GM18907 (cell line): ENCODE results near the gene MED12.
A peak's percentile ranks its signal among the peaks of the same experiment; 100 is the strongest.

Experiments
- ATAC-seq: cut with Tn5 transposase; IDR thresholded peaks from one replicate; pipeline ENCODE4 v1.9.1; 2021; ENCODE audit warnings: mild to moderate bottlenecking, moderate library complexity; ENCODE audit not compliant: unreplicated experiment

Gene MED12

GRCh38 chrX:71107245-71107644 is 11.2 kb upstream of the MED12 start:
- ATAC-seq, result no peak

- no peak for ATAC-seq
Observed at GRCh38 chrX:71107762-71108360, 10.5 kb upstream of the MED12 start.

- ATAC-seq, result no peak
Observed at GRCh38 chrX:71109051-71109450, 9.3 kb upstream of the MED12 start.

- ATAC-seq, result peak; percentile 88
Observed at GRCh38 chrX:71111141-71111843, 7.1 kb upstream of the MED12 start, which contains the start of gene IL2RG. IL2RG (minus strand) TSS chrX:71111577; CDS start chrX:71111539, 38 bp downstream.

GRCh38 chrX:71111921-71112431 is 6.4 kb upstream of the MED12 start:
- ATAC-seq, result peak; percentile 29

GRCh38 chrX:71117358-71117757 is 1.0 kb upstream of the MED12 start:
- ATAC-seq, result no peak

- ATAC-seq, result peak; percentile 25
Observed at GRCh38 chrX:71118985-71119535, 664 bp downstream of the MED12 start.

- ATAC-seq, result no peak
Observed at GRCh38 chrX:71128166-71128833, 9.9 kb downstream of the MED12 start.

- peak; percentile 82 for ATAC-seq
Observed at GRCh38 chrX:71128915-71129765, 10.7 kb downstream of the MED12 start.

- ATAC-seq, result no peak
Observed at GRCh38 chrX:71131510-71131909, 13.1 kb downstream of the MED12 start.

GRCh38 chrX:71140440-71140839 is 22.0 kb downstream of the MED12 start:
- ATAC-seq, result no peak

GRCh38 chrX:71143508-71143907 is 25.1 kb downstream of the MED12 start:
- ATAC-seq, result no peak

GRCh38 chrX:71144651-71145050 is 26.3 kb downstream of the MED12 start, which contains the start of gene NLGN3:
NLGN3 (plus strand) TSS chrX:71144841; CDS start chrX:71147750, 2,909 bp downstream.
- no peak for ATAC-seq

- no peak for ATAC-seq
Observed at GRCh38 chrX:71147496-71148277, 29.3 kb downstream of the MED12 start.

- ATAC-seq, result no peak
Observed at GRCh38 chrX:71148278-71148663, 29.9 kb downstream of the MED12 start.

GRCh38 chrX:71151366-71151765 is 33.0 kb downstream of the MED12 start:
- no peak for ATAC-seq

GRCh38 chrX:71154196-71154595 is 35.8 kb downstream of the MED12 start:
- ATAC-seq, result no peak

GRCh38 chrX:71154641-71155040 is 36.2 kb downstream of the MED12 start:
- ATAC-seq, result no peak

GRCh38 chrX:71158603-71159002 is 40.2 kb downstream of the MED12 start:
- no peak for ATAC-seq

GRCh38 chrX:71159335-71159734 is 40.9 kb downstream of the MED12 start:
- no peak for ATAC-seq
